IMR-90 (cell line): ENCODE measurements around the gene PRKCB. TPM values are rescaled to one million over a fixed set of nuclear protein-coding genes. Genes with fewer than 3 reads are reported as not detected.

Experiments
- ATAC-seq: fragments of 200-7000 bp; cut with Tn5 transposase; 2 replicates; pipeline ENCODE4 v1.9.1; 2020; ENCODE audit warnings: low read depth, mild to moderate bottlenecking, moderate library complexity
- BruUV-seq: library from RNA; stranded (reverse); fragments of 400-500 nt; replicated peaks from 2 replicates; lab custom pipeline; 2021; lab: Mats Ljungman, UMichigan
- CTCF ChIA-PET: fragments of 300-600 bp; formaldehyde crosslinking; extraction: SDS; loops from one replicate; lab custom pipeline; 2021; ENCODE audit warnings: antibody characterized with exemption; lab: Yijun Ruan, JAX
- POLR2A ChIA-PET: fragments of 300-600 bp; sonication (Branson Sonifier 250); formaldehyde crosslinking; loops from one replicate; lab custom pipeline; 2022; ENCODE audit warnings: antibody characterized with exemption; ENCODE audit not compliant: unreplicated experiment; lab: Charles Lee
- DNase-seq: peaks from one replicate; pipeline ENCODE4 v3.0.0; 2013
- H2AFZ ChIP-seq: replicated peaks from 2 replicates; pipeline ENCODE3; 2013; ENCODE audit warnings: low read length, mild to moderate bottlenecking; ENCODE audit not compliant: poor library complexity
- H2AK5ac ChIP-seq: 2 replicates; pipeline ENCODE4 v1.6.1; 2013; ENCODE audit warnings: low read depth, low read length, inconsistent platforms
- H2AK9ac ChIP-seq: replicated peaks from 2 replicates; pipeline ENCODE3; 2013; ENCODE audit warnings: mild to moderate bottlenecking, low read depth, low read length, moderate library complexity; ENCODE audit not compliant: poor library complexity
- H2BK120ac ChIP-seq: 2 replicates; pipeline ENCODE4 v1.6.1; 2013; ENCODE audit warnings: low read depth, low read length, inconsistent platforms
- H2BK15ac ChIP-seq: 3 replicates; pipeline ENCODE4 v1.6.1; 2013; ENCODE audit warnings: low read depth, low read length, inconsistent platforms
- H2BK20ac ChIP-seq: 2 replicates; pipeline ENCODE4 v1.6.1; 2013; ENCODE audit warnings: low read depth, mild to moderate bottlenecking, inconsistent platforms, low read length, moderate library complexity
- H2BK5ac ChIP-seq: 2 replicates; pipeline ENCODE4 v1.6.1; 2013; ENCODE audit warnings: mild to moderate bottlenecking, low read depth, low read length, inconsistent platforms; ENCODE audit not compliant: poor library complexity, severe bottlenecking
- H3K14ac ChIP-seq: replicated peaks from 2 replicates; pipeline ENCODE4 v1.6.1; 2013; ENCODE audit warnings: low read depth, low read length, inconsistent platforms
- H3K18ac ChIP-seq: 2 replicates; pipeline ENCODE4 v1.6.1; 2013; ENCODE audit warnings: low read depth, low read length, control low read depth
- H3K23ac ChIP-seq: 2 replicates; pipeline ENCODE4 v1.6.1; 2013; ENCODE audit warnings: low read depth, low read length, inconsistent platforms
- H3K27ac ChIP-seq: 2 replicates; pipeline ENCODE4 v1.5.1; 2013; ENCODE audit warnings: mild to moderate bottlenecking, control low read depth, low read length; ENCODE audit not compliant: insufficient read depth
- H3K27me3 ChIP-seq: 2 replicates; pipeline ENCODE4 v1.6.1; 2013; ENCODE audit warnings: low read length; ENCODE audit not compliant: control insufficient read depth, insufficient read depth
- H3K36me3 ChIP-seq: 2 replicates; pipeline ENCODE4 v1.6.1; 2013; ENCODE audit warnings: low read length, mixed read lengths; ENCODE audit not compliant: control insufficient read depth, insufficient read depth
- H3K4ac ChIP-seq: 2 replicates; pipeline ENCODE4 v1.6.1; 2013; ENCODE audit warnings: low read depth, low read length, inconsistent platforms
- H3K4me1 ChIP-seq: 2 replicates; pipeline ENCODE4 v1.6.1; 2013; ENCODE audit warnings: low read length, mixed read lengths; ENCODE audit not compliant: control insufficient read depth, insufficient read depth
- H3K4me2 ChIP-seq: 2 replicates; pipeline ENCODE4 v1.6.1; 2013; ENCODE audit warnings: low read depth, mild to moderate bottlenecking, control low read depth, low read length, moderate library complexity
- H3K4me3 ChIP-seq: 2 replicates; pipeline ENCODE4 v1.5.1; 2013; ENCODE audit warnings: low read depth, mild to moderate bottlenecking, control low read depth, low read length, moderate library complexity; ENCODE audit not compliant: insufficient read depth
- H3K56ac ChIP-seq: 2 replicates; pipeline ENCODE4 v1.6.1; 2013; ENCODE audit warnings: low read length, inconsistent platforms; ENCODE audit not compliant: insufficient read depth; ENCODE audit errors: extremely low read depth
- H3K79me1 ChIP-seq, 2 experiments: 2 replicates each; pipeline ENCODE4 v1.6.1; 2013; ENCODE audit warnings: low read length in 2 of 2, inconsistent platforms in 1 of 2, low read depth in 1 of 2
- H3K9ac ChIP-seq: 2 replicates; pipeline ENCODE4 v1.6.1; 2013; ENCODE audit warnings: low read depth, low read length, control low read depth
- H3K9me1 ChIP-seq: 2 replicates; pipeline ENCODE4 v1.6.1; 2013; ENCODE audit warnings: low read length, inconsistent platforms; ENCODE audit not compliant: insufficient read depth
- H3K9me3 ChIP-seq: 2 replicates; pipeline ENCODE4 v1.6.1; 2013; ENCODE audit warnings: low read length; ENCODE audit not compliant: control insufficient read depth, insufficient read depth
- H4K20me1 ChIP-seq: 2 replicates; pipeline ENCODE4 v1.6.1; 2013; ENCODE audit warnings: low read length, inconsistent platforms; ENCODE audit not compliant: insufficient read depth
- H4K5ac ChIP-seq: 2 replicates; pipeline ENCODE4 v1.6.1; 2013; ENCODE audit warnings: mild to moderate bottlenecking, low read depth, low read length, control low read depth
- H4K8ac ChIP-seq, 2 experiments: 2 replicates each; pipeline ENCODE4 v1.6.1; 2013; ENCODE audit warnings: low read depth in 2 of 2, low read length in 2 of 2, control low read depth in 1 of 2, inconsistent platforms in 1 of 2
- H4K91ac ChIP-seq: 2 replicates; pipeline ENCODE4 v1.6.1; 2013; ENCODE audit warnings: low read depth, low read length, inconsistent platforms; ENCODE audit not compliant: insufficient read depth
- CEBPB ChIP-seq: IDR thresholded peaks from 2 replicates; pipeline ENCODE4 v1.6.1; 2012; ENCODE audit warnings: low read depth, low read length, improper control_type of control experiment
- CHD1 ChIP-seq: IDR thresholded peaks from 2 replicates; pipeline ENCODE4 v1.6.1; 2012; ENCODE audit warnings: low read depth, low read length, improper control_type of control experiment
- FOS ChIP-seq: fragments of 150-350 bp; IDR thresholded peaks from 2 replicates; pipeline ENCODE4 v1.6.1; 2016; ENCODE audit warnings: low read depth, low read length
- MAFK ChIP-seq: IDR thresholded peaks from 2 replicates; pipeline ENCODE4 v1.6.1; 2012; ENCODE audit warnings: low read depth, low read length, improper control_type of control experiment
- MAZ ChIP-seq: IDR thresholded peaks from 2 replicates; pipeline ENCODE4 v1.6.1; 2012; ENCODE audit warnings: low read depth, mild to moderate bottlenecking, low read length, improper control_type of control experiment, moderate library complexity, borderline replicate concordance
- MXI1 ChIP-seq: IDR thresholded peaks from 2 replicates; pipeline ENCODE4 v1.6.1; 2012; ENCODE audit warnings: low read depth, mild to moderate bottlenecking, low read length, moderate library complexity, borderline replicate concordance
- POLR2A ChIP-seq: IDR thresholded peaks from 2 replicates; pipeline ENCODE4 v1.6.1; 2012; ENCODE audit warnings: mild to moderate bottlenecking, low read depth, low read length
- RFX5 ChIP-seq: IDR thresholded peaks from 2 replicates; pipeline ENCODE4 v1.8.0; 2012; ENCODE audit warnings: low read depth, mild to moderate bottlenecking, low read length, moderate library complexity
- SMC3 ChIP-seq: fragments of 150-350 bp; IDR thresholded peaks from 2 replicates; pipeline ENCODE4 v1.6.1; 2016; ENCODE audit warnings: low read depth, mild to moderate bottlenecking, antibody characterized with exemption, low read length, moderate library complexity
- dilution Hi-C: fragments of 300-500 bp; cut with HindIII; formaldehyde crosslinking; loops from one replicate; pipeline ENCODE4 v1.14.3; 2018; ENCODE audit warnings: low sequenced_read_pairs; ENCODE audit not compliant: unreplicated experiment
- in situ Hi-C: fragments of 300-500 bp; cut with MboI; formaldehyde crosslinking; loops from 3 replicates; pipeline ENCODE4 v1.14.3; 2019; ENCODE audit warnings: low sequenced_read_pairs, inconsistent platforms, mixed read lengths
- intact Hi-C: fragments of 100-400 bp; cut with micrococcal nuclease; formaldehyde crosslinking; loops from 2 replicates; pipeline ENCODE4 v1.10.0; 2022
- polyA plus RNA-seq, 3 experiments: library from polyadenylated mRNA; depleted of rRNA; stranded (reverse); fragments of >200 nt; gene quantifications; 2 replicates each; pipeline ENCODE4 v1.2.3, GENCODE V29; 2012; ENCODE audit warnings: low replicate concordance in 1 of 3
- total RNA-seq: library from RNA; depleted of rRNA; stranded (reverse); fragments of >200 nt; gene quantifications from 2 replicates; pipeline ENCODE4 v1.2.3, GENCODE V29; 2012
- TF ChIP-seq, protein P1 (sequence below): fragments of 150-350 bp; IDR thresholded peaks from 2 replicates; pipeline ENCODE4 v1.6.1; 2016; ENCODE audit warnings: low read depth, mild to moderate bottlenecking, low read length, moderate library complexity, borderline replicate concordance
- TF ChIP-seq, protein P2 (sequence below): fragments of 150-350 bp; IDR thresholded peaks from 2 replicates; pipeline ENCODE4 v1.6.1; 2017; ENCODE audit warnings: mild to moderate bottlenecking, antibody characterized with exemption, low read length, low read depth
- TF ChIP-seq, protein P3 (sequence below): conservative IDR thresholded peaks from 2 replicates; pipeline ENCODE4 v1.5.1; 2012; ENCODE audit warnings: mild to moderate bottlenecking, low read depth, low read length, improper control_type of control experiment

Gene PRKCB
- total and polyA plus RNA-seq, 2 of the 4 experiments (the other 2 are of a cell fraction) = under 0.01 TPM; not detected in 1

GRCh38 chr16:24262816-24263215 is 427.0 kb downstream of the PRKCB start:
- TF ChIP-seq SMC3 (no peak), MAFK (no peak), POLR2A (no peak), MXI1 (no peak), FOS (no peak), RFX5 (no peak), CEBPB (no peak), CHD1 (no peak), MAZ (no peak)
- TF ChIP-seq, protein P1, sequence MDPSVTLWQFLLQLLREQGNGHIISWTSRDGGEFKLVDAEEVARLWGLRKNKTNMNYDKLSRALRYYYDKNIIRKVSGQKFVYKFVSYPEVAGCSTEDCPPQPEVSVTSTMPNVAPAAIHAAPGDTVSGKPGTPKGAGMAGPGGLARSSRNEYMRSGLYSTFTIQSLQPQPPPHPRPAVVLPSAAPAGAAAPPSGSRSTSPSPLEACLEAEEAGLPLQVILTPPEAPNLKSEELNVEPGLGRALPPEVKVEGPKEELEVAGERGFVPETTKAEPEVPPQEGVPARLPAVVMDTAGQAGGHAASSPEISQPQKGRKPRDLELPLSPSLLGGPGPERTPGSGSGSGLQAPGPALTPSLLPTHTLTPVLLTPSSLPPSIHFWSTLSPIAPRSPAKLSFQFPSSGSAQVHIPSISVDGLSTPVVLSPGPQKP = no peak
- TF ChIP-seq, protein P2, sequence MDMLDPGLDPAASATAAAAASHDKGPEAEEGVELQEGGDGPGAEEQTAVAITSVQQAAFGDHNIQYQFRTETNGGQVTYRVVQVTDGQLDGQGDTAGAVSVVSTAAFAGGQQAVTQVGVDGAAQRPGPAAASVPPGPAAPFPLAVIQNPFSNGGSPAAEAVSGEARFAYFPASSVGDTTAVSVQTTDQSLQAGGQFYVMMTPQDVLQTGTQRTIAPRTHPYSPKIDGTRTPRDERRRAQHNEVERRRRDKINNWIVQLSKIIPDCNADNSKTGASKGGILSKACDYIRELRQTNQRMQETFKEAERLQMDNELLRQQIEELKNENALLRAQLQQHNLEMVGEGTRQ = no peak
- TF ChIP-seq, protein P3, sequence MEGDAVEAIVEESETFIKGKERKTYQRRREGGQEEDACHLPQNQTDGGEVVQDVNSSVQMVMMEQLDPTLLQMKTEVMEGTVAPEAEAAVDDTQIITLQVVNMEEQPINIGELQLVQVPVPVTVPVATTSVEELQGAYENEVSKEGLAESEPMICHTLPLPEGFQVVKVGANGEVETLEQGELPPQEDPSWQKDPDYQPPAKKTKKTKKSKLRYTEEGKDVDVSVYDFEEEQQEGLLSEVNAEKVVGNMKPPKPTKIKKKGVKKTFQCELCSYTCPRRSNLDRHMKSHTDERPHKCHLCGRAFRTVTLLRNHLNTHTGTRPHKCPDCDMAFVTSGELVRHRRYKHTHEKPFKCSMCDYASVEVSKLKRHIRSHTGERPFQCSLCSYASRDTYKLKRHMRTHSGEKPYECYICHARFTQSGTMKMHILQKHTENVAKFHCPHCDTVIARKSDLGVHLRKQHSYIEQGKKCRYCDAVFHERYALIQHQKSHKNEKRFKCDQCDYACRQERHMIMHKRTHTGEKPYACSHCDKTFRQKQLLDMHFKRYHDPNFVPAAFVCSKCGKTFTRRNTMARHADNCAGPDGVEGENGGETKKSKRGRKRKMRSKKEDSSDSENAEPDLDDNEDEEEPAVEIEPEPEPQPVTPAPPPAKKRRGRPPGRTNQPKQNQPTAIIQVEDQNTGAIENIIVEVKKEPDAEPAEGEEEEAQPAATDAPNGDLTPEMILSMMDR = no peak
- Histone ChIP-seq H3K23ac (no peak overlapping the region), H4K91ac (no peak overlapping the region), H4K20me1 (no peaks in the 10 kb centered on the region), H3K4me3 (no peak overlapping the region), H3K27me3 (no peaks in the 10 kb centered on the region), H2AFZ (no peak overlapping the region), H2BK120ac (no peak overlapping the region), H2BK15ac (no peak overlapping the region), H3K14ac (no peak overlapping the region), H3K4me2 (no peak overlapping the region), H4K8ac (no peak overlapping the region), H3K36me3 (no peaks in the 10 kb centered on the region), H2AK9ac (no peak overlapping the region), H3K9me3 (no peaks in the 10 kb centered on the region), H3K9me1 (no peaks in the 10 kb centered on the region), H3K56ac (no peak overlapping the region), H3K27ac (no peak overlapping the region), H2AK5ac (no peak overlapping the region), H3K4ac (no peak overlapping the region), H3K79me1 (no peaks in the 10 kb centered on the region), H3K9ac (no peak overlapping the region), H2BK20ac (no peak overlapping the region), H2BK5ac (no peak overlapping the region), H3K18ac (no peak overlapping the region), H4K5ac (no peak overlapping the region), H3K4me1 (no peaks in the 10 kb centered on the region)
- ChIA-PET CTCF (no interaction called here), POLR2A (no interaction called here)
- dilution Hi-C loops (no loop called here), in situ Hi-C loops (no loop called here), intact Hi-C loops (no loop called here)
- BruUV-seq = no TSS peak
- DNase-seq = no peak
- no peak for ATAC-seq
